ENCODE results near the gene LDLRAD4. TPM values are rescaled to one million over a fixed set of nuclear protein-coding genes. Genes with fewer than 3 reads are reported as not detected.
A peak's percentile ranks its signal among the peaks of the same experiment; 100 is the strongest.

The LDLRAD4 gene
- total RNA-seq, 1 donor from 2014 or later, result 20.4 TPM

GRCh38 chr18:13501543-13501887 lies 283.0 kb downstream of the LDLRAD4 start:
- Mint-ChIP-seq H3K27me3 (ENCODE audit: unreplicated experiment) (peaks cover 8% of the 10 kb centered on the region), H3K4me1 (ENCODE audit: unreplicated experiment) (peaks cover 30% of the 10 kb centered on the region), H3K27ac (ENCODE audit: unreplicated experiment) (peak overlapping the region; percentile 83), H3K9me3 (ENCODE audit: unreplicated experiment) (no peaks in the 10 kb centered on the region), H3K36me3 (ENCODE audit: unreplicated experiment) (peaks cover 2% of the 10 kb centered on the region), H3K4me3 (ENCODE audit: unreplicated experiment) (no peak overlapping the region)
- TF ChIP-seq, protein P1, sequence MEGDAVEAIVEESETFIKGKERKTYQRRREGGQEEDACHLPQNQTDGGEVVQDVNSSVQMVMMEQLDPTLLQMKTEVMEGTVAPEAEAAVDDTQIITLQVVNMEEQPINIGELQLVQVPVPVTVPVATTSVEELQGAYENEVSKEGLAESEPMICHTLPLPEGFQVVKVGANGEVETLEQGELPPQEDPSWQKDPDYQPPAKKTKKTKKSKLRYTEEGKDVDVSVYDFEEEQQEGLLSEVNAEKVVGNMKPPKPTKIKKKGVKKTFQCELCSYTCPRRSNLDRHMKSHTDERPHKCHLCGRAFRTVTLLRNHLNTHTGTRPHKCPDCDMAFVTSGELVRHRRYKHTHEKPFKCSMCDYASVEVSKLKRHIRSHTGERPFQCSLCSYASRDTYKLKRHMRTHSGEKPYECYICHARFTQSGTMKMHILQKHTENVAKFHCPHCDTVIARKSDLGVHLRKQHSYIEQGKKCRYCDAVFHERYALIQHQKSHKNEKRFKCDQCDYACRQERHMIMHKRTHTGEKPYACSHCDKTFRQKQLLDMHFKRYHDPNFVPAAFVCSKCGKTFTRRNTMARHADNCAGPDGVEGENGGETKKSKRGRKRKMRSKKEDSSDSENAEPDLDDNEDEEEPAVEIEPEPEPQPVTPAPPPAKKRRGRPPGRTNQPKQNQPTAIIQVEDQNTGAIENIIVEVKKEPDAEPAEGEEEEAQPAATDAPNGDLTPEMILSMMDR (IDR thresholded peaks at IDR 0.05), result no peak
- DNase-seq (ENCODE audit: extremely low spot score, unreplicated experiment), result no peak

GRCh38 chr18:13501891-13502290 lies 283.3 kb downstream of the LDLRAD4 start:
- Mint-ChIP-seq H3K36me3 (ENCODE audit: unreplicated experiment) (peaks cover 2% of the 10 kb centered on the region), H3K4me3 (ENCODE audit: unreplicated experiment) (no peak overlapping the region), H3K27ac (ENCODE audit: unreplicated experiment) (peak overlapping the region; percentile 58), H3K9me3 (ENCODE audit: unreplicated experiment) (no peaks in the 10 kb centered on the region), H3K27me3 (ENCODE audit: unreplicated experiment) (peaks cover 8% of the 10 kb centered on the region), H3K4me1 (ENCODE audit: unreplicated experiment) (peaks cover 30% of the 10 kb centered on the region)
- DNase-seq (ENCODE audit: extremely low spot score, unreplicated experiment), result no peak
- TF ChIP-seq, protein P1 (IDR thresholded peaks at IDR 0.05), result no peak

- Mint-ChIP-seq H3K36me3 (ENCODE audit: unreplicated experiment) (peaks cover 2% of the 10 kb centered on the region), H3K9me3 (ENCODE audit: unreplicated experiment) (no peaks in the 10 kb centered on the region), H3K4me1 (ENCODE audit: unreplicated experiment) (peaks cover 30% of the 10 kb centered on the region), H3K27me3 (ENCODE audit: unreplicated experiment) (peaks cover 8% of the 10 kb centered on the region), H3K4me3 (ENCODE audit: unreplicated experiment) (no peak overlapping the region), H3K27ac (ENCODE audit: unreplicated experiment) (peak overlapping the region; percentile 58)
- TF ChIP-seq, protein P1 (IDR thresholded peaks at IDR 0.05), result no peak
- no peak for DNase-seq (ENCODE audit: extremely low spot score, unreplicated experiment)
Measured at GRCh38 chr18:13502585-13502984, 284.0 kb downstream of the LDLRAD4 start.

GRCh38 chr18:13503836-13504235 lies 285.3 kb downstream of the LDLRAD4 start:
- Mint-ChIP-seq H3K27ac (ENCODE audit: unreplicated experiment) (no peak overlapping the region), H3K9me3 (ENCODE audit: unreplicated experiment) (peaks cover 2% of the 10 kb centered on the region)
- TF ChIP-seq, protein P1 (IDR thresholded peaks at IDR 0.05), result no peak

GRCh38 chr18:13505780-13506345 lies 287.3 kb downstream of the LDLRAD4 start:
- peaks cover 19% of the 10 kb centered on the region for H3K4me1 Mint-ChIP-seq (ENCODE audit: unreplicated experiment)
- TF ChIP-seq, protein P1 (IDR thresholded peaks at IDR 0.05), result no peak
- no peak for DNase-seq (ENCODE audit: extremely low spot score, unreplicated experiment)
- H3K4me3 Mint-ChIP-seq (ENCODE audit: unreplicated experiment), result no peak overlapping the region
- H3K27me3 Mint-ChIP-seq (ENCODE audit: unreplicated experiment), result peaks cover 23% of the 10 kb centered on the region
- peaks cover 6% of the 10 kb centered on the region for H3K9me3 Mint-ChIP-seq (ENCODE audit: unreplicated experiment)
- no peaks in the 10 kb centered on the region for H3K36me3 Mint-ChIP-seq (ENCODE audit: unreplicated experiment)
- no peak overlapping the region for H3K27ac Mint-ChIP-seq (ENCODE audit: unreplicated experiment)

More at GRCh38 chr18:13503836-13504235, 285.3 kb downstream of the LDLRAD4 start:
- H3K4me3 Mint-ChIP-seq (ENCODE audit: unreplicated experiment), result no peak overlapping the region
- peaks cover 2% of the 10 kb centered on the region for H3K36me3 Mint-ChIP-seq (ENCODE audit: unreplicated experiment)
- peaks cover 10% of the 10 kb centered on the region for H3K27me3 Mint-ChIP-seq (ENCODE audit: unreplicated experiment)
- H3K4me1 Mint-ChIP-seq (ENCODE audit: unreplicated experiment), result peaks cover 30% of the 10 kb centered on the region
- DNase-seq (ENCODE audit: extremely low spot score, unreplicated experiment), result no peak
